Esophagus squamous epithelium (tissue), 5 donors: Measurements from ENCODE around the gene KRT13. TPM values are rescaled to one million over a fixed set of nuclear protein-coding genes. Genes with fewer than 3 reads are reported as not detected.

Experiments used
- DNase-seq: peaks from one replicate; lab custom pipeline; 2025; lab: John Stamatoyannopoulos, UW
- H3K27ac ChIP-seq, 4 donors: fragments of 200-600 bp; sonication (generic); one replicate each; pipeline ENCODE4 v1.5.1; 2016 to 2019; ENCODE audit warnings: mild to moderate bottlenecking in 1 of 4
- H3K27me3 ChIP-seq, 4 donors: fragments of 200-600 bp; sonication (generic); 1 replicate in 3 of 4; 2 replicates in 1 of 4; pipeline versions ENCODE4 v1.5.1 to v1.6.0; 2017 to 2021; ENCODE audit warnings: antibody characterized with exemption in 1 of 4
- H3K36me3 ChIP-seq, 3 donors: fragments of 200-600 bp; sonication (generic); one replicate each; pipeline ENCODE4 v1.5.1; 2016 to 2019
- H3K4me1 ChIP-seq, 3 donors: fragments of 200-600 bp; sonication (generic); one replicate each; pipeline ENCODE4 v1.5.1; 2017 to 2019
- H3K4me3 ChIP-seq, 4 donors: fragments of 200-600 bp; sonication (generic); 1 replicate in 3 of 4; 2 replicates in 1 of 4; pipeline ENCODE4 v1.5.1; 2016 to 2019; ENCODE audit warnings: mild to moderate bottlenecking in 2 of 4, moderate library complexity in 1 of 4
- H3K9me3 ChIP-seq, 3 donors: fragments of 200-600 bp; sonication (generic); one replicate each; pipeline ENCODE4 v1.5.1; 2016 to 2019
- CTCF ChIP-seq, 6 experiments: fragments of 450-650 bp in 4 of 6; fragments of 200-600 bp in 2 of 6; sonication (generic) in 2 of 6; IDR thresholded peaks; one replicate each; pipeline ENCODE4 v1.5.1; 2016 to 2019; ENCODE audit warnings: antibody characterized with exemption in 6 of 6, mild to moderate bottlenecking in 4 of 6, moderate library complexity in 4 of 6
- POLR2A ChIP-seq, 4 donors: fragments of 450-650 bp; IDR thresholded peaks; one replicate each; pipeline ENCODE4 v1.6.1; 2017; ENCODE audit warnings: antibody characterized with exemption in 4 of 4, mild to moderate bottlenecking in 4 of 4, moderate library complexity in 3 of 4
- WGBS, 2 donors: methylation state at CpG; one replicate each; pipeline ENCODE4 v1.1.5; 2018; 5-methylcytosine and 5-hydroxymethylcytosine counted together
- intact Hi-C: fragments of 100-400 bp; cut with DNase I; formaldehyde crosslinking; loops from one replicate; pipeline ENCODE4 v1.15.0; 2022
- total RNA-seq, 4 donors: library from RNA; depleted of rRNA; stranded (reverse); fragments of >200 nt; gene quantifications; one replicate each; pipeline ENCODE4 v1.1.0, GENCODE V29; 2016
- donor health status: DM: yes; HTN: yes; CAD: no.

The KRT13 gene
- total RNA-seq: over 10,000 TPM; 27,182 to 79,363 (median 33,601) TPM

- no peak for DNase-seq
- peak within 1 kb of the TSS; percentile 45 to 56 (median 53) for H3K4me3 ChIP-seq
- H3K27me3 ChIP-seq: no peaks in the 10 kb centered on the region
- WGBS, 2 donors: 46 to 50% methylated on average over 3 of the region's 17 CpGs
- peak within 1 kb of the TSS; percentile 76 to 92 (median 88) for H3K27ac ChIP-seq
- no peak for TF ChIP-seq CTCF (IDR thresholded peaks at IDR 0.05)
- peak in 3 of 4 donors; percentile 36 to 80 (median 52) for TF ChIP-seq POLR2A (IDR thresholded peaks at IDR 0.05)
- no peaks in the 10 kb centered on the region for H3K9me3 ChIP-seq
- intact Hi-C loops: no loop called here
- peaks cover 11 to 94% (median 32%) of the 10 kb centered on the region in 3 donors for H3K4me1 ChIP-seq
- H3K36me3 ChIP-seq: peaks cover 0 to 42% (median 0%) of the 10 kb centered on the region in 3 donors
These were observed at the start of gene KRT13 for GRCh38 chr17:41505007-41505808. Gene KRT13 (minus strand): TSS chr17:41505612. CDS start chr17:41505550, 62 bp downstream.

GRCh38 chr17:41553987-41554680 is 48.7 kb upstream of the KRT13 start:
- WGBS, 2 donors: 59 to 68% methylated on average over 7 to 8 of the region's 8 CpGs
- no peak for DNase-seq
- TF ChIP-seq POLR2A (IDR thresholded peaks at IDR 0.05): no peak
- TF ChIP-seq CTCF (IDR thresholded peaks at IDR 0.05): no peak
- Histone ChIP-seq H3K27me3 (peaks cover 0 to 26% (median 0%) of the 10 kb centered on the region in 4 donors), H3K4me1 (peaks cover 4 to 25% (median 11%) of the 10 kb centered on the region in 3 donors), H3K36me3 (no peaks in the 10 kb centered on the region), H3K27ac (no peak overlapping the region), H3K9me3 (no peaks in the 10 kb centered on the region), H3K4me3 (no peak overlapping the region)
- intact Hi-C loops: loop anchor here (10.0 kb wide), 1 partner anchor 91 kb away; no protein-coding TSS in a partner anchor

- no peak for DNase-seq
- no peaks in the 10 kb centered on the region for H3K36me3 ChIP-seq
- no peak overlapping the region for H3K4me3 ChIP-seq
- peaks cover 13 to 35% (median 21%) of the 10 kb centered on the region in 3 donors for H3K4me1 ChIP-seq
- no peak for TF ChIP-seq CTCF (IDR thresholded peaks at IDR 0.05)
- TF ChIP-seq POLR2A (IDR thresholded peaks at IDR 0.05): no peak
- no peaks in the 10 kb centered on the region for H3K9me3 ChIP-seq
- H3K27ac ChIP-seq: no peak overlapping the region
- intact Hi-C loops: loop anchor here (10.0 kb wide), 1 partner anchor 92 kb away; no protein-coding TSS in a partner anchor
- H3K27me3 ChIP-seq: peaks cover 0 to 23% (median 0%) of the 10 kb centered on the region in 4 donors
- WGBS, 2 donors: 53 to 59% methylated on average over 4 of the region's 4 CpGs
These were observed 47.8 kb upstream of the KRT13 start for GRCh38 chr17:41553176-41553575.

- no peak for TF ChIP-seq POLR2A (IDR thresholded peaks at IDR 0.05)
- TF ChIP-seq CTCF (IDR thresholded peaks at IDR 0.05): no peak
- Histone ChIP-seq H3K27me3 (peaks cover 0 to 19% (median 0%) of the 10 kb centered on the region in 4 donors), H3K36me3 (no peaks in the 10 kb centered on the region), H3K4me3 (no peak overlapping the region), H3K27ac (no peak overlapping the region), H3K9me3 (no peaks in the 10 kb centered on the region), H3K4me1 (peaks cover 19 to 42% (median 28%) of the 10 kb centered on the region in 3 donors)
- 82 to 88% methylated on average over 5 of the region's 5 CpGs for WGBS, 2 donors
- intact Hi-C loops: loop anchor here (10.0 kb wide), 1 partner anchor 92 kb away; no protein-coding TSS in a partner anchor
- no peak for DNase-seq
These were observed 47.0 kb upstream of the KRT13 start for GRCh38 chr17:41552455-41552854.
